ENCODE measurements around the gene FILIP1. TPM values are rescaled to one million over a fixed set of nuclear protein-coding genes. Genes with fewer than 3 reads are reported as not detected.

Gene FILIP1
- total RNA-seq, 1 experiment from 2014 or later: under 0.01 TPM

DNA sequence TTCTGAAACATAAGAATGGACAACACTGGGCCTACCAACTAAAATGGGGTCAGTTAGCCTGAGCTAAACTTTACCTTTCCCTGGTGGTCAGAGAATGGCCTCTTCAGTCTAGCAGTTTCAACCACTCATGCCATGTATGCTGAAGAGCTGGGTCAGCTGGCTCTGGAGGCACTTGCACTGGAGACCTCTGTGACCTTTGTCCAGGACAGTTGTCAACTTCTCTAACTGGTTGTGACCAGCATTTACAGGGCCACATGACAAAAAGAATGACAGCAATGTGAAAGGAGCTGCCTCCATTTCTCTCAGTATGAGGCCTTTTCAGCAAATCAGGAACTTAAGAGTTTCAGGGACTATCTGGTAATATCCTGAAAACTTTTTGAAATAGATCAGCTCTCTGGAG is 149.1 kb downstream of the FILIP1 start:
- DNase-seq (ENCODE audit: low read depth): no peak

DNA sequence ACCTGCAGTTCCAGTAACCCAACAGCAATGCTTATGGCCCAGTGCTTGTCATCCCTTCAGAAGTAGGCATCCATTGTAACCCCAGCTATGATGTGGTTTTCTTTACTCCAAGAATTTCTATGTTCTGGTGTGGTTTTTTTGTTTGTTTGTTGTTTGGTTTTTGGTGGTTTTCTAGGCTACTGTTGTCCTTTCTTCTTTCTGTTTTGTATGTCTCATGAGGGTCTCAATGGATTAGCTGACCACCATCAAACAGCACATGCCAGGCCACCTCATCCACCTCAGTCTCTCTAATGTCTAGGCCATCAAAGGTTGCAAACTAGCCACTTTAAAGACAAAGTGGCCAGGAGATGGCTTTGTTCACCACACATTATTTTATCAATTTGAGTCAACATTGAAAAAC is 149.6 kb downstream of the FILIP1 start:
- no peak for DNase-seq (ENCODE audit: low read depth)

- no peak for DNase-seq (ENCODE audit: low read depth)
These were observed 155.6 kb downstream of the FILIP1 start for GRCh38 chr6:75337835-75338580.

GRCh38 chr6:75334266-75335040 is 159.1 kb downstream of the FILIP1 start:
- DNase-seq (ENCODE audit: low read depth): peak; percentile 22

DNA sequence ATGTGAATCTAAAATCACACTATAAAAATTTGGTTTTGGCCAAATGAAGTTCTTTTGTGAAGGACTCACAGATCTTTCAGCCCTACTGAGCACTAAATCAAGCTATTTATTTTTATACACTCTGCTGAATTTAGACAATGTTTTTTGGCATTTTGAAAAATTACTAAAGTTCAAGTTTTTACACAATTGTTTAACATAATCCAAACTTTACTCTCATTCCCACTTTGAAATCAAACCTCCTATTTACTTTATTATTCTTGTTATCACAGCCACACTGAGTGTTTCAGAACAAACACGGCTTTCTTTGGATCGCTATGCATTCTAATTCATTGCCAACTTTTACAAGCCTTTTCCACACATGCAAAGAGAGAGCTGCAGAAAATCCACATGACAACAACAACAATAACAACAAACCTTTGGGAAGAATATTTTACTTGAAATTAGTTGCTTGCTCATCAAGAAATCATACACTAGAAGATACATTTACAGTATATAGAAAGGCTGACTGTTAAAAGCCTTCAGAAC is 159.9 kb downstream of the FILIP1 start:
- DNase-seq (ENCODE audit: low read depth): no peak

GRCh38 chr6:75331151-75331550 is 162.4 kb downstream of the FILIP1 start:
- no peak for DNase-seq (ENCODE audit: low read depth)

- DNase-seq (ENCODE audit: low read depth): no peak
These were observed 163.9 kb downstream of the FILIP1 start for GRCh38 chr6:75329703-75330102.

DNA sequence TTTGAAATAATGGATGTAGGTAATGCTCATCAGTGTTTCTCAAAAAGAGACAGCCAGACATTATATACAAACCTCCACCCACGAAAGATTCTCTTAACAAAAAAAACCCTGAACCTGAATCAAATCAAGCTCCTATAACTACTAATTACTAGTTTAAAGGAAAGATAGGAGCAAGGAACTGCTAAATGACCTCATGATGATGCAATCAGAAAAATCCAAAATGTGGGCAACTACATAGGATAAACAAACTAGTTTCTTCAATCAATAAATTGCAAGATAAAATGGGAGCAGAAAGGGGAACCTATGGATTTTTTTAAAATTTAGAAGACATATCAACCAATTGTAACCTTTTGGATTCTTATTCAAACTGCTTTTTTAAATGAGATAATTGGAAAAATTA is 165.8 kb downstream of the FILIP1 start:
- DNase-seq (ENCODE audit: low read depth): no peak

DNA sequence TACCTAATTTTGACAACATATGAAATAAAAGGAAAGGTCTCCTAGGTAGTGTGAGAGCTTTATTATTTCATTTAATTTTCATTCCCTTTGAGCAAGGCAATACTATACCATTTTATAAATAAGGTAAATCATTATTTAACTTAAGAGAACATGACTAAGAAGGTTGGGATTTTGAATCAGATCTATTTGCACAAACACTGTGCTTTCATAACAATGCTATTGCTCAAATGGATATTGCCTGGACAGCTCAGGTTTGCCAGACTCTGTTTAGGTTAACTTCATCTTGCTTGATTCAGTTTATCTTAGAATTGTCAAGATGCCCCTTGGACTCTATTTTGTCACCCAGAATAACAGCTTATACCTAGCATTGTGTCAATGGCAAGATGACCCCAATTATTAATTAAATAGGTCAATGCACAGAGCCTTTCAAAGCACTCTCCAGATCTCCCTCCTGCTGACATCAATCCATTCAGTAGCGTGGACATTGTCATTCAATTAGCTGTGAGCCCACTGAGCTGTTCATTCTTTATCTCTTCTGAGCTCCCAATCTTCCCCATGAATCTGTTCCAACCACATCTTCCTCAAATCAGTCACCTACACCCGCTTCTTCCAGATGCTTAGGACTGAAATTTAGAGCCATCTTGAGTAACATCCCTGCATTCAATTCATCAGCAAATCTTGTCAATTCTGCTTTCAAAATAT is 166.9 kb downstream of the FILIP1 start:
- no peak for DNase-seq (ENCODE audit: low read depth)

DNA sequence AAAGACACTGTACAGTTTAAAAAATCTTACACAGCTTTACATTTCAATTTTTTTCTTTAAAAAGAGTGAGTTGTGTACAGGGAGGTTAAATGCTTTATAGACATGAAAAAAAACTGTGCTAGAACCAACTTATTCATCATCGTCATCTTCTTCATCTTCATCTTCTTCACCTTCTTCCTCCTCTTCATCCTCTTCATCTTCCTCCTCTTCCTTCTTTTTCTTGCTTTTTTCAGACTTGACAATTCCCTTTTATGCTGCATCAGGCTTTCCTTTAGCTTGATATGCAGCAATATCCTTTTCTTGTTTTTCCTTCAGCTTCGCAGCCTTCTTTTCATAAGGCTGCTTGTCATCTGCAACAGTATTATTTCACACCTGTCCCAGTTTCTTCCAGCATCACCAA is 174.7 kb downstream of the FILIP1 start:
- DNase-seq (ENCODE audit: low read depth): no peak

DNA sequence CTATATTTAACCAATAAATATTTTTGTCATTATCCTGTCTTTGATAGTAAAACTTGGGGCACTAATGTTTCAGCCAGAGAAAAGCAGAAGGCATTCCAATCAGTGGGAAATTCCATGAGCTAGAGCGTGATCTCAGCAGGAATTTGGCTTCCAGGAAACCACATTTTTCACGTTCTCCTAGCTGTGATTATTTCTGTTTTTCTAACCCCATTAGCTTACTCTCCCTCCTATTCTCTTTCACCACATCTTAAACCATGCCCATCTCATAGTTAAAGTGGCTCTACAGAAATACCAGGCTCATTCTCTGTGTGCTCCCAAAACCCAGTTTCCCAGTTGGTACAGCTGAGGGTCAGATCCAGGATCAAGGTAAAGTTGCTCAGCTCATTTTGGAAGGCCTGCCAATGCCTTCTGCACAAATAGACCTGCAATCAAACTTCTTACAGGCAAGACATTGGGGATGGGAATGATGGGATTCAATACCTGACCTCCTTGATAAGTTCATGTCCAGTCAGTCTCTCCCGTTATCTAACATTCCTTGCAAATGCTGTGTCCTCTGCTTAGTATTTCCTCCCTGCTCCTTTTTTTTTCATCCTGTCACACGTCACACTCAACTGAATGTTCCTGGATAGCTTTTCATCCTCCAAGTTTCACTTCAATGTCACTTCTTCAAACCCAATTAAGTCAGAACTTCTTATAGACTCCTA is 175.9 kb downstream of the FILIP1 start:
- DNase-seq (ENCODE audit: low read depth): peak; percentile 15

DNA sequence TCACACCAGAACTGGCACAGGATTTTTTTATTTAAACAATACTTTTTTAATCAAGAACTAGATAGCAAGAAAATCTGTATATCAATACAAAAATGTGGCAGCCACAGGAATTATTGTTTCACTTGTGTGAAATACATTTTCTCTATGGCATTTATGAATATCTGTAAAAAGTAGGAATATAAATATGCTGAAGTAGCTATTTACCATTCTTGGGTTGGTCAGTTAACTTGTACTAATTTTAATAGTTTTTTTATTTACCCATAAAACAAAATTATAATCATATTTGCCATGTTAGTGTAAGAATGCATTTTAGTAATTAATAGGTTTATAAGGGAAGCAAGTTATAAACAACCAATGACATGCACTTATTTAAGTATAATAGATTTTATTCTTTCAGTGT is 177.6 kb downstream of the FILIP1 start:
- no peak for DNase-seq (ENCODE audit: low read depth)

GRCh38 chr6:75308250-75308988 is 185.2 kb downstream of the FILIP1 start:
- no peak for DNase-seq (ENCODE audit: low read depth)

DNA sequence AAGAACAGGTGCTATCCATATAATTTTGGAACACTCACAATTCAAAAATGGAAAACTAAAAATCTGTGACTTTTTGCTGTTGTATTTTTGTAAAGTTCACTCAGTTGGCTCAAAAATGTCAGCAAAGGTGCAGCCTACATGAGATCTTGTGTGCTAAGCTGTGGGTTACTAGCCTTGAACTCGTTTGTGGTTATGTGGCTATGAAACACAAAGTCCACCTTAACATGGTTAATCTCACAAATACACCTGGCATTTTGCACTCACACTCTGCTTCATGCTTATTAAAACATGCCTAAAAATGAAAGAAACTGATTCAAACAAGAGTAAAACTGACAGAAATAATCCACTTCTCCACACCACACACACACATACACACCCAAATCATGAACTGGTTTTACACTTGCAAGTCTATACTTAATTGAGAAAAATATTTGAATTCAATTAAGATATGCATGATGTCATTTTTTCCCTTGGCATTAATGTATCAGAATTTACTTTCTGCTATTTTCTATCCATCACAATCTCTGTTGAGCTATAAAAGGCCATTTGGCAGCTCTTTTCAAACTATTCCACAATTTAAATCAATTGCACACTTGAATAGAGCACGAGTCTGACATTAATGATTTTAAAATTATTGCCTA is 186.1 kb downstream of the FILIP1 start:
- DNase-seq (ENCODE audit: low read depth): no peak

DNA sequence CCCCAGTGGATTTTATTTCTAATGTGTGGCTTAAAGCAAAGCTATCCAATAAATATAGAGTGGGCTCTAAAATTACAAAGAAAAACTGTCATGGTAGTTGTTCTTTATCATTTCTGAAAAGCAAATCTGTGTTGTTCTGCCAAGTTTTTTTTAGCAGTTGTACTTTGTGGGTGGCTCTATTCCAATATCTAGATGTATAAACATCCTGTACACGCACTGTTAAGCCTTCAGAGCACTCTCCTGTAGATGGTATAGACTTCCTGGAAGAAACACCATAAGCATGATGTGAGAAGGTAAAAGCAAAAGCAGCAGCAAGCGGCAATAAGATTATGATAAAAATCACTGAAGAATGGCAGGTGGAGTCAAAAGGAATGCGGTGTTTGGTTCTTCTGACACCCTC is 187.5 kb downstream of the FILIP1 start:
- no peak for DNase-seq (ENCODE audit: low read depth)

DNA sequence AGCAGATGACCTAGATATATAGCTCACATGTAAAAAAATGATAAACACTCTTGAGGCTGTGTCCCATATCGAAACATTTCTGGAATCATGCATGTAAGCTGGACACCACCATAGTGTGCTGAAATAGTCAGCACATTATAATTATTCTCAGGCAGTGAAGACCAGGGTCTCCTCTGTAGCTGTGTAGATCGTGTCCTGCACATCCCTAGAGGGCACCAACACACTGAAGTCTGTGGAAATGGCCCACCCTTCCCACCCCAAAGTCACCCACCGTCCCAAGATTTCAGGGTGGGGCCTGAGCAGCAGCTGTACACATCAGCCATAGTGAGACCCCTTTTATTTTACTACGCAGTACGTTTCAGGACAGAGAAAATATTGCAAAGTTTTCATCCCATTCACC is 188.0 kb downstream of the FILIP1 start:
- no peak for DNase-seq (ENCODE audit: low read depth)

GRCh38 chr6:75302280-75302679 is 191.3 kb downstream of the FILIP1 start:
- DNase-seq (ENCODE audit: low read depth): no peak

- no peak for DNase-seq (ENCODE audit: low read depth)
These were observed 192.1 kb downstream of the FILIP1 start for GRCh38 chr6:75301537-75301936.

DNA sequence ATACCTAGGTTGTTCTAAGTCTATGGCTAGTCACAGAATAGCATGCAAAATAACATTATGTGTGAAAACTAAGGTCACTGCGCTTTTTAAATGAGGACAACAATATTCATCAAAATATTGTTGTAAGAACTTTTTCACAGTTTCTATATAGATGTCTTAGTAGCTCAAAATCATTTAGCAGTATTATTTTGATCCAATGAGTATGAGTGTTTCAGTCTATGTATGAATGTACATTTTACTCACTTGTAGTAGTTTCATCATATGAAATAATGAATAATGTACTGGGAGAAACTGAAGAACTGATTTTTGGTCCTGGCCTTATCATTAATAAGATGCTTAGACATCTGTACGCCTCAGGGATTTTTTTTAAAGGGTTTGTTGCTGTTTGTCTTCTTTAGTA is 192.5 kb downstream of the FILIP1 start:
- DNase-seq (ENCODE audit: low read depth): no peak

DNA sequence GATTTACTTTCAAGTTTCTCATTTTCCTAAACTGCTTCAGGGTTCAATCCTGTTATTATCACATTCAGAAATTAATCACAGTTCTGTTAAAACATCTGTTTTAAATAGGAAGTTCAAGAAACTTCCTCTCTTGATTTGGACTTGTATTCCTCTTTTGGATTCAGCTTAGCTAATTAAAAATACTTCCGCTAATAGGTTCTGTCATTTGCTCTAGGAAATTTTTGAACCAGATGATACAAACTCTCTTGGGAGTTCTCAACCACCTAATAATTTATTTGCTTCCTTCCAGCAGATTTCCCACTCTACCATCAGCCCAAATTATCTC is 193.1 kb downstream of the FILIP1 start:
- no peak for DNase-seq (ENCODE audit: low read depth)
